WTC11 (cell line): ENCODE measurements around the gene GLYATL3. TPM values are rescaled to one million over a fixed set of nuclear protein-coding genes. Genes with fewer than 3 reads are reported as not detected.

Experiments used
- ATAC-seq: fragments of 200-7000 bp; cut with Tn5 transposase; 2 replicates; pipeline ENCODE4 v1.10.0; 2021; ENCODE audit warnings: mild to moderate bottlenecking, moderate library complexity
- CTCF ChIA-PET: fragments of 300-600 bp; sonication (Branson Sonifier 250); formaldehyde crosslinking; loops from one replicate; lab custom pipeline; 2021; ENCODE audit warnings: antibody characterized with exemption; lab: Charles Lee
- POLR2A ChIA-PET: fragments of 350-600 bp; sonication (Branson Sonifier 250); formaldehyde crosslinking; loops from one replicate; lab custom pipeline; 2021; ENCODE audit warnings: antibody characterized with exemption; lab: Charles Lee
- DNase-seq: peaks from one replicate; pipeline ENCODE4 v3.0.0; 2021; ENCODE audit warnings: low spot score
- H3K27ac Mint-ChIP-seq: 2 replicates; pipeline ENCODE4 v1.8.0; 2021; ENCODE audit warnings: mixed read lengths
- H3K27me3 Mint-ChIP-seq: 2 replicates; pipeline ENCODE4 v1.8.0; 2021; ENCODE audit warnings: low read depth, mild to moderate bottlenecking, moderate library complexity, mixed read lengths
- H3K36me3 Mint-ChIP-seq: 2 replicates; pipeline ENCODE4 v1.8.0; 2021; ENCODE audit warnings: mixed read lengths
- H3K4me1 Mint-ChIP-seq: 2 replicates; pipeline ENCODE4 v1.8.0; 2022; ENCODE audit warnings: mixed read lengths
- H3K4me3 Mint-ChIP-seq: 2 replicates; pipeline ENCODE4 v1.8.0; 2021; ENCODE audit warnings: mild to moderate bottlenecking, moderate library complexity, mixed read lengths
- H3K9me3 Mint-ChIP-seq: 2 replicates; pipeline ENCODE4 v1.8.0; 2021; ENCODE audit warnings: mixed read lengths
- CTCF ChIP-seq: fragments of 200-600 bp; IDR thresholded peaks from 2 replicates; pipeline ENCODE4 v1.8.0; 2022; ENCODE audit warnings: antibody characterized with exemption
- E2F1 ChIP-seq: sonication (generic); formaldehyde crosslinking; IDR thresholded peaks from 2 replicates; pipeline ENCODE4 v1.8.0; 2022; ENCODE audit warnings: mild to moderate bottlenecking, missing genetic modification reagents
- ELF4 ChIP-seq: sonication (generic); formaldehyde crosslinking; IDR thresholded peaks from 2 replicates; pipeline ENCODE4 v1.8.1; 2022; ENCODE audit warnings: low read depth, mild to moderate bottlenecking, moderate library complexity, missing genetic modification reagents
- GTF2I ChIP-seq: fragments of 250-450 bp; sonication (Bioruptor Pico); conservative IDR thresholded peaks from 2 replicates; pipeline ENCODE4 v1.4.0; 2021; ENCODE audit warnings: mild to moderate bottlenecking
- IRF2 ChIP-seq: sonication (generic); formaldehyde crosslinking; IDR thresholded peaks from 2 replicates; pipeline ENCODE4 v1.8.0; 2022; ENCODE audit warnings: low read depth, missing genetic modification reagents, borderline replicate concordance
- KAT7 ChIP-seq: sonication (generic); formaldehyde crosslinking; IDR thresholded peaks from 2 replicates; pipeline ENCODE4 v1.8.1; 2023; ENCODE audit warnings: missing genetic modification reagents, mild to moderate bottlenecking, borderline replicate concordance
- RELA ChIP-seq: sonication (generic); formaldehyde crosslinking; IDR thresholded peaks from 2 replicates; pipeline ENCODE4 v1.8.1; 2022; ENCODE audit warnings: missing genetic modification reagents, mild to moderate bottlenecking, borderline replicate concordance
- SOX15 ChIP-seq: fragments of 250-450 bp; sonication (Bioruptor Pico); IDR thresholded peaks from 2 replicates; pipeline ENCODE4 v1.9.0; 2021; ENCODE audit warnings: mild to moderate bottlenecking
- TCF7 ChIP-seq: sonication (generic); formaldehyde crosslinking; IDR thresholded peaks from 2 replicates; pipeline ENCODE4 v1.8.0; 2022; ENCODE audit warnings: mild to moderate bottlenecking, low read depth, missing genetic modification reagents, moderate library complexity
- ZMAT4 ChIP-seq: fragments of 250-450 bp; sonication (Bioruptor Pico); IDR thresholded peaks from 2 replicates; pipeline ENCODE4 v1.9.0; 2021; ENCODE audit warnings: mild to moderate bottlenecking
- ZNF219 ChIP-seq: sonication (generic); formaldehyde crosslinking; IDR thresholded peaks from 2 replicates; pipeline ENCODE4 v1.8.0; 2023; ENCODE audit warnings: missing genetic modification reagents, mild to moderate bottlenecking, borderline replicate concordance
- ZNF396 ChIP-seq: fragments of 250-450 bp; sonication (Bioruptor Pico); IDR thresholded peaks from 2 replicates; pipeline ENCODE4 v1.8.0; 2021; ENCODE audit warnings: mild to moderate bottlenecking, moderate library complexity, borderline replicate concordance
- total RNA-seq: library from RNA; stranded (reverse); gene quantifications from 3 replicates; pipeline ENCODE4 v1.2.3, GENCODE V29; 2021
- TF ChIP-seq, protein P1 (sequence below): fragments of 250-450 bp; sonication (Bioruptor Pico); IDR thresholded peaks from 2 replicates; pipeline ENCODE4 v1.8.0; 2021; ENCODE audit warnings: mild to moderate bottlenecking
- TF ChIP-seq, protein P2 (sequence below): sonication (generic); formaldehyde crosslinking; IDR thresholded peaks from 2 replicates; pipeline ENCODE4 v1.8.0; 2023; ENCODE audit warnings: missing genetic modification reagents
- TF ChIP-seq, protein P3 (sequence below): fragments of 250-450 bp; sonication (Bioruptor Pico); IDR thresholded peaks from 2 replicates; pipeline ENCODE4 v1.9.0; 2021; ENCODE audit warnings: moderate library complexity, mild to moderate bottlenecking, inconsistent platforms, borderline replicate concordance
- TF ChIP-seq, protein P4 (sequence below): sonication (generic); formaldehyde crosslinking; IDR thresholded peaks from 2 replicates; pipeline ENCODE4 v1.8.1; 2022; ENCODE audit warnings: low read depth, missing genetic modification reagents, borderline replicate concordance
- TF ChIP-seq, protein P5 (sequence below): sonication (generic); formaldehyde crosslinking; IDR thresholded peaks from 2 replicates; pipeline ENCODE4 v1.8.0; 2022; ENCODE audit warnings: mild to moderate bottlenecking, missing genetic modification reagents

The GLYATL3 gene
- total RNA-seq, 1 experiment from 2014 or later, result not detected

GRCh38 chr6:49506569-49507111 is 6.9 kb downstream of the GLYATL3 start:
- Mint-ChIP-seq H3K9me3 (peaks cover 26% of the 10 kb centered on the region), H3K4me1 (0 out of 2 replicates have a peak, but pooled peaks cover 4% of the 10 kb centered on the region), H3K4me3 (no peak overlapping the region), H3K27ac (no peak overlapping the region), H3K27me3 (no peaks in the 10 kb centered on the region), H3K36me3 (peaks cover 8% of the 10 kb centered on the region)
- TF ChIP-seq, protein P1, sequence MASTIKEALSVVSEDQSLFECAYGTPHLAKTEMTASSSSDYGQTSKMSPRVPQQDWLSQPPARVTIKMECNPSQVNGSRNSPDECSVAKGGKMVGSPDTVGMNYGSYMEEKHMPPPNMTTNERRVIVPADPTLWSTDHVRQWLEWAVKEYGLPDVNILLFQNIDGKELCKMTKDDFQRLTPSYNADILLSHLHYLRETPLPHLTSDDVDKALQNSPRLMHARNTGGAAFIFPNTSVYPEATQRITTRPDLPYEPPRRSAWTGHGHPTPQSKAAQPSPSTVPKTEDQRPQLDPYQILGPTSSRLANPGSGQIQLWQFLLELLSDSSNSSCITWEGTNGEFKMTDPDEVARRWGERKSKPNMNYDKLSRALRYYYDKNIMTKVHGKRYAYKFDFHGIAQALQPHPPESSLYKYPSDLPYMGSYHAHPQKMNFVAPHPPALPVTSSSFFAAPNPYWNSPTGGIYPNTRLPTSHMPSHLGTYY (CRISPR knock-in tag), result no peak
- TF ChIP-seq TCF7 (no peak), CTCF (no peak), E2F1 (CRISPR knock-in tag) (no peak), ELF4 (CRISPR knock-in tag) (no peak), GTF2I (CRISPR knock-in tag) (no peak), IRF2 (CRISPR knock-in tag) (no peak), ZNF219 (no peak), KAT7 (CRISPR knock-in tag) (no peak)
- TF ChIP-seq, protein P2, sequence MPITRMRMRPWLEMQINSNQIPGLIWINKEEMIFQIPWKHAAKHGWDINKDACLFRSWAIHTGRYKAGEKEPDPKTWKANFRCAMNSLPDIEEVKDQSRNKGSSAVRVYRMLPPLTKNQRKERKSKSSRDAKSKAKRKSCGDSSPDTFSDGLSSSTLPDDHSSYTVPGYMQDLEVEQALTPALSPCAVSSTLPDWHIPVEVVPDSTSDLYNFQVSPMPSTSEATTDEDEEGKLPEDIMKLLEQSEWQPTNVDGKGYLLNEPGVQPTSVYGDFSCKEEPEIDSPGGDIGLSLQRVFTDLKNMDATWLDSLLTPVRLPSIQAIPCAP (CRISPR knock-in tag), result no peak
- TF ChIP-seq, protein P3, sequence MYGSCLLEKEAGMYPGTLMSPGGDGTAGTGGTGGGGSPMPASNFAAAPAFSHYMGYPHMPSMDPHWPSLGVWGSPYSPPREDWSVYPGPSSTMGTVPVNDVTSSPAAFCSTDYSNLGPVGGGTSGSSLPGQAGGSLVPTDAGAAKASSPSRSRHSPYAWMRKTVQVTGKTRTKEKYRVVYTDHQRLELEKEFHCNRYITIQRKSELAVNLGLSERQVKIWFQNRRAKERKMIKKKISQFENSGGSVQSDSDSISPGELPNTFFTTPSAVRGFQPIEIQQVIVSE (CRISPR knock-in tag), result no peak
- DNase-seq (no peak), ATAC-seq (no peak)
- ChIA-PET CTCF (no interaction called here), POLR2A (no interaction called here)

DNA sequence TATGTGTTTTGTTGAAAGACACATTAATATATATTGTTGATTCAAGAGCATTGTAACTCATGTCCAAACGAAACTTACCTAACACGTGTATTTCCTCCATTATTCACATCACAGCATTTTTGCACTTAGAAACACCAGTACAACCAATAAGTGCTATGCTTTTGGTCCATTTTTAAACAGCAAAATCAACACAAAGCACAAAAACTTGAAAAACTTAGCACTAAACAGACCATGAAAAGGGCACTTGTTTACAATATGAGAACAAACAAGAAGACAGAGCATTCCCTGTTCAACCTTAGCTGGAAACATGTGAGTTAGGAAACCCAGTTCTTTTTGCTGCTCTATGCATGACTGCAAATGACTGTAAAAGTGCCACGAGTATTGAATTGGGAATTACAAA is 9.6 kb downstream of the GLYATL3 start:
- peaks cover 13% of the 10 kb centered on the region for H3K4me1 Mint-ChIP-seq
- no peak overlapping the region for H3K27ac Mint-ChIP-seq
- ATAC-seq (no peak), DNase-seq (no peak)
- H3K9me3 Mint-ChIP-seq, result peaks cover 26% of the 10 kb centered on the region
- TF ChIP-seq, protein P4, sequence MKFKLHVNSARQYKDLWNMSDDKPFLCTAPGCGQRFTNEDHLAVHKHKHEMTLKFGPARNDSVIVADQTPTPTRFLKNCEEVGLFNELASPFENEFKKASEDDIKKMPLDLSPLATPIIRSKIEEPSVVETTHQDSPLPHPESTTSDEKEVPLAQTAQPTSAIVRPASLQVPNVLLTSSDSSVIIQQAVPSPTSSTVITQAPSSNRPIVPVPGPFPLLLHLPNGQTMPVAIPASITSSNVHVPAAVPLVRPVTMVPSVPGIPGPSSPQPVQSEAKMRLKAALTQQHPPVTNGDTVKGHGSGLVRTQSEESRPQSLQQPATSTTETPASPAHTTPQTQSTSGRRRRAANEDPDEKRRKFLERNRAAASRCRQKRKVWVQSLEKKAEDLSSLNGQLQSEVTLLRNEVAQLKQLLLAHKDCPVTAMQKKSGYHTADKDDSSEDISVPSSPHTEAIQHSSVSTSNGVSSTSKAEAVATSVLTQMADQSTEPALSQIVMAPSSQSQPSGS (CRISPR knock-in tag), result no peak
- no peak for TF ChIP-seq SOX15 (CRISPR knock-in tag)
- no peaks in the 10 kb centered on the region for H3K27me3 Mint-ChIP-seq
- ChIA-PET CTCF (no interaction called here), POLR2A (no interaction called here)
- no peak overlapping the region for H3K4me3 Mint-ChIP-seq
- H3K36me3 Mint-ChIP-seq, result peaks cover 8% of the 10 kb centered on the region

GRCh38 chr6:49513153-49513989 is 13.6 kb downstream of the GLYATL3 start:
- Mint-ChIP-seq H3K36me3 (no peaks in the 10 kb centered on the region), H3K9me3 (peaks cover 9% of the 10 kb centered on the region), H3K4me1 (peaks cover 10% of the 10 kb centered on the region), H3K4me3 (no peak overlapping the region), H3K27ac (no peak overlapping the region), H3K27me3 (no peaks in the 10 kb centered on the region)
- TF ChIP-seq RELA (CRISPR knock-in tag), result no peak
- TF ChIP-seq, protein P5, sequence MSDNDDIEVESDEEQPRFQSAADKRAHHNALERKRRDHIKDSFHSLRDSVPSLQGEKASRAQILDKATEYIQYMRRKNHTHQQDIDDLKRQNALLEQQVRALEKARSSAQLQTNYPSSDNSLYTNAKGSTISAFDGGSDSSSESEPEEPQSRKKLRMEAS (CRISPR knock-in tag), result no peak
- TF ChIP-seq ZMAT4 (CRISPR knock-in tag), result no peak
- no peak for TF ChIP-seq ZNF396 (CRISPR knock-in tag)
- no peak for DNase-seq
- CTCF ChIA-PET, result no interaction called here
- ATAC-seq, result no peak
- POLR2A ChIA-PET, result no interaction called here
